GM13976 (cell line): Measurements from ENCODE around the gene ABI2.

Experiments used
- DNase-seq: peaks from one replicate; pipeline ENCODE4 v3.0.0; 2012; ENCODE audit warnings: low spot score
- in situ Hi-C: fragments of 300-500 bp; cut with MboI; formaldehyde crosslinking; loops from one replicate; pipeline ENCODE4 v1.12.0; 2022; ENCODE audit warnings: low sequenced_read_pairs, mixed read lengths, inconsistent platforms; ENCODE audit not compliant: unreplicated experiment
- TF ChIP-seq, protein P1 (sequence below): IDR thresholded peaks from 2 replicates; pipeline ENCODE4 v1.5.1; 2012; ENCODE audit warnings: borderline replicate concordance, mild to moderate bottlenecking; ENCODE audit not compliant: insufficient read depth; ENCODE audit errors: extremely low read depth, missing control alignments, control extremely low read depth

Gene ABI2

GRCh38 chr2:203461746-203462145, 133.6 kb downstream of the ABI2 start:
- TF ChIP-seq, protein P1, sequence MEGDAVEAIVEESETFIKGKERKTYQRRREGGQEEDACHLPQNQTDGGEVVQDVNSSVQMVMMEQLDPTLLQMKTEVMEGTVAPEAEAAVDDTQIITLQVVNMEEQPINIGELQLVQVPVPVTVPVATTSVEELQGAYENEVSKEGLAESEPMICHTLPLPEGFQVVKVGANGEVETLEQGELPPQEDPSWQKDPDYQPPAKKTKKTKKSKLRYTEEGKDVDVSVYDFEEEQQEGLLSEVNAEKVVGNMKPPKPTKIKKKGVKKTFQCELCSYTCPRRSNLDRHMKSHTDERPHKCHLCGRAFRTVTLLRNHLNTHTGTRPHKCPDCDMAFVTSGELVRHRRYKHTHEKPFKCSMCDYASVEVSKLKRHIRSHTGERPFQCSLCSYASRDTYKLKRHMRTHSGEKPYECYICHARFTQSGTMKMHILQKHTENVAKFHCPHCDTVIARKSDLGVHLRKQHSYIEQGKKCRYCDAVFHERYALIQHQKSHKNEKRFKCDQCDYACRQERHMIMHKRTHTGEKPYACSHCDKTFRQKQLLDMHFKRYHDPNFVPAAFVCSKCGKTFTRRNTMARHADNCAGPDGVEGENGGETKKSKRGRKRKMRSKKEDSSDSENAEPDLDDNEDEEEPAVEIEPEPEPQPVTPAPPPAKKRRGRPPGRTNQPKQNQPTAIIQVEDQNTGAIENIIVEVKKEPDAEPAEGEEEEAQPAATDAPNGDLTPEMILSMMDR = no peak
- in situ Hi-C loops = no loop called here

GRCh38 chr2:203462308-203462707, 134.1 kb downstream of the ABI2 start:
- TF ChIP-seq, protein P1 = no peak
- in situ Hi-C loops = no loop called here
- no peak for DNase-seq

More at GRCh38 chr2:203461746-203462145, 133.6 kb downstream of the ABI2 start:
- DNase-seq = no peak

DNA sequence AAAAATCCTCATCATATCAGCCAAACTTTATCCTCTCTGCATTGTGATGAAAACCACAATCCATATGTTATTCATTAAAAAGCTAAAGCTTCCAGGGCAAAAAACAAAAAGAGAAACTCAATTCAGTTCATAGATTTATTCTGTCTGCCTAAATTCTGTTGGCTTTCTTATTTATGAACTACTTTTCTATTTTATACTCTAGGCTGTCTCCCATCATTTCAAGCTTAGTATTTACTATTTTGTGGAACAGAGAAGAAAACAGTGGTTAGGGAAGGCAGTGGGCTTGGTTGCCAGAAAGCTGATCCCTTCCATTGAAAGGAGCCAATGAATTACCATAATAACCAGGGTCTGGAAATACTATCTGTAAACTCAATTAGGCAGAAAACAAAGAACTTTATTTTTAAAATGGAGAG, 135.1 kb downstream of the ABI2 start:
- TF ChIP-seq, protein P1 = no peak
- in situ Hi-C loops = no loop called here
- DNase-seq = no peak

DNA sequence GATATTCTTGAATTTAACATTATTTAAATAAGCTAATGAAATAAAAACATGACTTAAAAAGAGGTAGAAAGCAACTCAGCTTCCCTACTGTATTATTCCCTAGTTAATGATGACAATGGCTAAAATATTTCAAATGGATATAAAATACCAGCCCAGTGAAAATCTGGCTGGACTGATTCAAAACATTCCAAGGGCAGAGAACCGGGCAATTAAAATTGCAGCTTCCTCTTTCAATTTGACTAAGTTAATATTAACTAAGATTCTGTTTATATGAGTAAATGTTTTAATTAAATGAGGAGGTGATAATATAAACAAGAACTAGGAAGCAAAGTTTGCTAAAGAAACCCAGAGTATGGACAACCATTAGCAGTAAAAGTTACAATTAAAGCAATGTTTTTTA, 141.4 kb downstream of the ABI2 start:
- in situ Hi-C loops = no loop called here
- no peak for DNase-seq
- TF ChIP-seq, protein P1 = no peak

DNA sequence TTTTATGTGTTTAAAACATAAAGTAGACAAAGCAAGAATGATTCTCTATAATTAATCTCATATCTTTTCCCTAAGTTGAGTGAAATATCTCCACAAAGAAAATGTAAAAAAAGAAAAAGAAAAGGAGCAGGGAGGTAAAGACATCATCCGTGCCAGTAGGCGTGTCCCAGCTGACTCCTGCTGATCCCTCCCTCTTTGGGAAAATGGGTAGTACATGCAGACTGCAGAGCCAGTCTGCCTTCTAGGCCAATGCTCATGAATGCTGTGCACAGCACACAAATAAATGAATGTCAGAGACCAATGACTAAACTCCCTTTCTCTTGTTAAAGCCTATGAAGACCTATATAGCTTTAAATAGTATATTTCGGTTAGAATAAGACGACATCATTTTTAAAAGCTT, 142.2 kb downstream of the ABI2 start:
- DNase-seq = no peak
- in situ Hi-C loops = no loop called here
- TF ChIP-seq, protein P1 = no peak

- in situ Hi-C loops = no loop called here
- TF ChIP-seq, protein P1 = no peak
- no peak for DNase-seq
These were observed 143.1 kb downstream of the ABI2 start for GRCh38 chr2:203471323-203471722.

DNA sequence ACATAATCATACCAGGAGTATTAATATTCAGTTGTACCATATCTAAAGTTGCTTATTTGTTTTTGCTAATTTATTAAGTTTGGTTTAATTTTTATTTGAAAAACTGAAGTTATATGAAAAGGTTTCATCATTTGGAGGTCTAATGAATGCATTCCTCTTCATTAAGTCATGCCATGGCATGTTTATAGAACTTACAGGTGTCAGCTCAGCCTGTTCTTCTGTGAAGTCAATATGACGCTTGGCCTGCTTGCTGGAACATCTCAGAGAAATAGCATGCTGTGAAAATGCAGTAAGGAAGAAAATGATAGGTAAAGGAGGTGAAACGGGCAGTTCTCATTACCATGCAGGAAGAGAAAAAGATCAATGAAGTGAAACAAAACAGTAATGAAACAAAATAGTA, 148.7 kb downstream of the ABI2 start:
- TF ChIP-seq, protein P1 = no peak
- in situ Hi-C loops = loop anchor here (25.0 kb wide), 1 partner anchor 185 kb away; no protein-coding TSS in a partner anchor
- DNase-seq = no peak
